GM21390 (cell line): ENCODE data around the gene ID2.
A peak's percentile ranks its signal among the peaks of the same experiment; 100 is the strongest.

Experiments
- ATAC-seq: cut with Tn5 transposase; IDR thresholded peaks from one replicate; pipeline ENCODE4 v1.9.1; 2021; ENCODE audit not compliant: unreplicated experiment

ID2 gene

GRCh38 chr2:8667896-8668512 lies 13.9 kb upstream of the ID2 start:
- no peak for ATAC-seq

- ATAC-seq: no peak
These were observed 12.6 kb upstream of the ID2 start for GRCh38 chr2:8669157-8669817.

- no peak for ATAC-seq
These were observed 11.3 kb upstream of the ID2 start for GRCh38 chr2:8670580-8670979.

- no peak for ATAC-seq
These were observed 10.7 kb upstream of the ID2 start for GRCh38 chr2:8671176-8671575.

- no peak for ATAC-seq
These were observed 10.1 kb upstream of the ID2 start for GRCh38 chr2:8671802-8672201.

- no peak for ATAC-seq
These were observed 8.9 kb upstream of the ID2 start for GRCh38 chr2:8672940-8673339.

- ATAC-seq: no peak
These were observed 8.5 kb upstream of the ID2 start for GRCh38 chr2:8673381-8673780.

GRCh38 chr2:8674420-8675009 lies 7.3 kb upstream of the ID2 start:
- ATAC-seq: no peak

- no peak for ATAC-seq
These were observed 6.3 kb upstream of the ID2 start for GRCh38 chr2:8675543-8675942.

- no peak for ATAC-seq
These were observed 5.5 kb upstream of the ID2 start for GRCh38 chr2:8676191-8676920.

GRCh38 chr2:8676921-8677645 lies 4.8 kb upstream of the ID2 start:
- ATAC-seq: no peak

- ATAC-seq: no peak
These were observed 3.9 kb upstream of the ID2 start for GRCh38 chr2:8677646-8678592.

GRCh38 chr2:8678731-8679566 lies 2.9 kb upstream of the ID2 start:
- ATAC-seq: peak; percentile 62

GRCh38 chr2:8679567-8679826 lies 2.4 kb upstream of the ID2 start:
- no peak for ATAC-seq

GRCh38 chr2:8679827-8680731 lies 1.8 kb upstream of the ID2 start:
- no peak for ATAC-seq

GRCh38 chr2:8680822-8681760 lies 765 bp upstream of the ID2 start:
- no peak for ATAC-seq
